Activated T-helper 2 cell treated with anti-CD3 and anti-CD28 coated beads, Interferon-gamma antibody, Interleukin-2, Interleukin-4, amounts not matched to agents 10 μg/mL and 5 μg/mL and 100 μg/mL, durations not matched to agents 14 hours and 24 hours and 36 hours (primary cell): ENCODE measurements around the gene BMP2K. TPM values are rescaled to one million over a fixed set of nuclear protein-coding genes. Genes with fewer than 3 reads are reported as not detected.

Experiments
- DNase-seq: peaks from one replicate; pipeline ENCODE4 v3.0.0; 2021; ENCODE audit warnings: low spot score
- H3K27ac Mint-ChIP-seq: one replicate; pipeline ENCODE4 v1.8.0; 2021; ENCODE audit warnings: mixed read lengths
- H3K27me3 Mint-ChIP-seq: one replicate; pipeline ENCODE4 v1.8.0; 2021; ENCODE audit warnings: low read depth, mixed read lengths
- H3K36me3 Mint-ChIP-seq: one replicate; pipeline ENCODE4 v1.8.0; 2021; ENCODE audit warnings: low read depth, mixed read lengths
- H3K4me1 Mint-ChIP-seq: one replicate; pipeline ENCODE4 v1.8.0; 2021; ENCODE audit warnings: low read depth, mixed read lengths
- H3K4me3 Mint-ChIP-seq: one replicate; pipeline ENCODE4 v1.8.0; 2021; ENCODE audit warnings: low read depth, mild to moderate bottlenecking, moderate library complexity, mixed read lengths
- H3K9me3 Mint-ChIP-seq: one replicate; pipeline ENCODE4 v1.8.0; 2021; ENCODE audit warnings: mixed read lengths
- intact Hi-C: fragments of 100-400 bp; cut with micrococcal nuclease; formaldehyde crosslinking; loops from one replicate; pipeline ENCODE4 v1.15.1; 2023
- total RNA-seq: library from RNA; stranded (reverse); gene quantifications from 2 replicates; pipeline ENCODE4 v1.2.3, GENCODE V29; 2022

BMP2K gene
- total RNA-seq, 1 donor from 2014 or later = 14.6 TPM

GRCh38 chr4:78753091-78753490, 23.1 kb upstream of the BMP2K start:
- DNase-seq = no peak
- no peak overlapping the region for H3K27ac Mint-ChIP-seq
- H3K36me3 Mint-ChIP-seq = no peaks in the 10 kb centered on the region
- intact Hi-C loops = no loop called here
- H3K9me3 Mint-ChIP-seq = no peaks in the 10 kb centered on the region
- H3K4me1 Mint-ChIP-seq = peaks cover 2% of the 10 kb centered on the region
- H3K4me3 Mint-ChIP-seq = no peak overlapping the region
- H3K27me3 Mint-ChIP-seq = peaks cover 16% of the 10 kb centered on the region

- H3K27ac Mint-ChIP-seq = no peak overlapping the region
- intact Hi-C loops = no loop called here
- no peak overlapping the region for H3K4me3 Mint-ChIP-seq
- no peak for DNase-seq
- H3K9me3 Mint-ChIP-seq = no peaks in the 10 kb centered on the region
- peaks cover 2% of the 10 kb centered on the region for H3K4me1 Mint-ChIP-seq
- peaks cover 18% of the 10 kb centered on the region for H3K27me3 Mint-ChIP-seq
- no peaks in the 10 kb centered on the region for H3K36me3 Mint-ChIP-seq
Measured at GRCh38 chr4:78754872-78755271, 21.3 kb upstream of the BMP2K start.

- no peaks in the 10 kb centered on the region for H3K36me3 Mint-ChIP-seq
- intact Hi-C loops = no loop called here
- no peaks in the 10 kb centered on the region for H3K9me3 Mint-ChIP-seq
- H3K4me3 Mint-ChIP-seq = no peak overlapping the region
- H3K27me3 Mint-ChIP-seq = peaks cover 18% of the 10 kb centered on the region
- DNase-seq = no peak
- H3K4me1 Mint-ChIP-seq = peaks cover 1% of the 10 kb centered on the region
- H3K27ac Mint-ChIP-seq = no peak overlapping the region
Measured at GRCh38 chr4:78756137-78756536, 20.0 kb upstream of the BMP2K start.

- DNase-seq = no peak
- intact Hi-C loops = no loop called here
- Mint-ChIP-seq H3K27ac (no peak overlapping the region), H3K27me3 (peaks cover 19% of the 10 kb centered on the region), H3K9me3 (no peaks in the 10 kb centered on the region), H3K4me1 (peaks cover 1% of the 10 kb centered on the region), H3K36me3 (no peaks in the 10 kb centered on the region), H3K4me3 (no peak overlapping the region)
Measured at GRCh38 chr4:78756776-78757175, 19.4 kb upstream of the BMP2K start.

GRCh38 chr4:78757574-78757973, 18.6 kb upstream of the BMP2K start:
- Mint-ChIP-seq H3K9me3 (no peaks in the 10 kb centered on the region), H3K4me1 (peaks cover 1% of the 10 kb centered on the region), H3K27me3 (peaks cover 22% of the 10 kb centered on the region), H3K4me3 (no peak overlapping the region), H3K27ac (no peak overlapping the region), H3K36me3 (no peaks in the 10 kb centered on the region)
- intact Hi-C loops = no loop called here
- DNase-seq = no peak

GRCh38 chr4:78758085-78758484, 18.1 kb upstream of the BMP2K start:
- Mint-ChIP-seq H3K27me3 (peaks cover 22% of the 10 kb centered on the region), H3K36me3 (no peaks in the 10 kb centered on the region), H3K4me1 (peaks cover 1% of the 10 kb centered on the region), H3K9me3 (no peaks in the 10 kb centered on the region), H3K4me3 (no peak overlapping the region), H3K27ac (no peak overlapping the region)
- intact Hi-C loops = no loop called here
- DNase-seq = no peak

- Mint-ChIP-seq H3K27me3 (peaks cover 11% of the 10 kb centered on the region), H3K9me3 (no peaks in the 10 kb centered on the region), H3K4me1 (peaks cover 10% of the 10 kb centered on the region), H3K27ac (no peak overlapping the region), H3K36me3 (no peaks in the 10 kb centered on the region), H3K4me3 (no peak overlapping the region)
- intact Hi-C loops = no loop called here
- DNase-seq = no peak
Measured at GRCh38 chr4:78762529-78762928, 13.6 kb upstream of the BMP2K start.

- H3K4me1 Mint-ChIP-seq = peaks cover 17% of the 10 kb centered on the region
- H3K4me3 Mint-ChIP-seq = no peak overlapping the region
- H3K27ac Mint-ChIP-seq = no peak overlapping the region
- H3K36me3 Mint-ChIP-seq = no peaks in the 10 kb centered on the region
- H3K9me3 Mint-ChIP-seq = no peaks in the 10 kb centered on the region
- DNase-seq = no peak
- peaks cover 8% of the 10 kb centered on the region for H3K27me3 Mint-ChIP-seq
- intact Hi-C loops = no loop called here
Measured at GRCh38 chr4:78763251-78763650, 12.9 kb upstream of the BMP2K start.

- H3K36me3 Mint-ChIP-seq = no peaks in the 10 kb centered on the region
- H3K4me3 Mint-ChIP-seq = no peak overlapping the region
- no peak overlapping the region for H3K27ac Mint-ChIP-seq
- intact Hi-C loops = no loop called here
- peaks cover 8% of the 10 kb centered on the region for H3K27me3 Mint-ChIP-seq
- peaks cover 22% of the 10 kb centered on the region for H3K4me1 Mint-ChIP-seq
- DNase-seq = no peak
- H3K9me3 Mint-ChIP-seq = no peaks in the 10 kb centered on the region
Measured at GRCh38 chr4:78763763-78764387, 12.3 kb upstream of the BMP2K start.

- H3K4me3 Mint-ChIP-seq = no peak overlapping the region
- no peaks in the 10 kb centered on the region for H3K36me3 Mint-ChIP-seq
- peaks cover 24% of the 10 kb centered on the region for H3K4me1 Mint-ChIP-seq
- peaks cover 8% of the 10 kb centered on the region for H3K27me3 Mint-ChIP-seq
- DNase-seq = no peak
- no peaks in the 10 kb centered on the region for H3K9me3 Mint-ChIP-seq
- intact Hi-C loops = no loop called here
- no peak overlapping the region for H3K27ac Mint-ChIP-seq
Measured at GRCh38 chr4:78764498-78764961, 11.6 kb upstream of the BMP2K start.

- H3K4me1 Mint-ChIP-seq = peaks cover 29% of the 10 kb centered on the region
- H3K4me3 Mint-ChIP-seq = no peak overlapping the region
- DNase-seq = no peak
- H3K9me3 Mint-ChIP-seq = no peaks in the 10 kb centered on the region
- no peaks in the 10 kb centered on the region for H3K36me3 Mint-ChIP-seq
- H3K27me3 Mint-ChIP-seq = peaks cover 8% of the 10 kb centered on the region
- H3K27ac Mint-ChIP-seq = no peak overlapping the region
- intact Hi-C loops = no loop called here
Measured at GRCh38 chr4:78765432-78766006, 10.6 kb upstream of the BMP2K start.

- intact Hi-C loops = no loop called here
- H3K27me3 Mint-ChIP-seq = peaks cover 8% of the 10 kb centered on the region
- no peak for DNase-seq
- H3K4me3 Mint-ChIP-seq = no peak overlapping the region
- H3K9me3 Mint-ChIP-seq = no peaks in the 10 kb centered on the region
- no peak overlapping the region for H3K27ac Mint-ChIP-seq
- H3K36me3 Mint-ChIP-seq = no peaks in the 10 kb centered on the region
- H3K4me1 Mint-ChIP-seq = peaks cover 29% of the 10 kb centered on the region
Measured at GRCh38 chr4:78766026-78766425, 10.1 kb upstream of the BMP2K start.

GRCh38 chr4:78766650-78767049, 9.5 kb upstream of the BMP2K start:
- no peaks in the 10 kb centered on the region for H3K9me3 Mint-ChIP-seq
- no peaks in the 10 kb centered on the region for H3K36me3 Mint-ChIP-seq

More at GRCh38 chr4:78766650-78767049, 9.5 kb upstream of the BMP2K start:
- H3K4me3 Mint-ChIP-seq = no peak overlapping the region
- H3K27me3 Mint-ChIP-seq = peaks cover 8% of the 10 kb centered on the region
- H3K27ac Mint-ChIP-seq = no peak overlapping the region
- no peak for DNase-seq
- intact Hi-C loops = no loop called here
- H3K4me1 Mint-ChIP-seq = peaks cover 31% of the 10 kb centered on the region
